ENCODE results near the gene ACBD4.

Gene ACBD4

GRCh38 chr17:45104497-45104896 is 31.0 kb upstream of the ACBD4 start:
- no peak for DNase-seq (ENCODE audit: low spot score)

- no peak for DNase-seq (ENCODE audit: low spot score)
These were observed 30.4 kb upstream of the ACBD4 start for GRCh38 chr17:45104907-45105624.

- no peak for DNase-seq (ENCODE audit: low spot score)
These were observed 29.4 kb upstream of the ACBD4 start for GRCh38 chr17:45106096-45106495.

- no peak for DNase-seq (ENCODE audit: low spot score)
These were observed 28.9 kb upstream of the ACBD4 start for GRCh38 chr17:45106582-45106981.

GRCh38 chr17:45107293-45108010 is 28.0 kb upstream of the ACBD4 start:
- DNase-seq (ENCODE audit: low spot score), result no peak

- no peak for DNase-seq (ENCODE audit: low spot score)
These were observed 27.4 kb upstream of the ACBD4 start for GRCh38 chr17:45108051-45108450.

GRCh38 chr17:45108595-45109521 is 26.6 kb upstream of the ACBD4 start:
- DNase-seq (ENCODE audit: low spot score), result peak; percentile 43

GRCh38 chr17:45110676-45111611 is 24.5 kb upstream of the ACBD4 start:
- no peak for DNase-seq (ENCODE audit: low spot score)

GRCh38 chr17:45111850-45112249 is 23.6 kb upstream of the ACBD4 start:
- DNase-seq (ENCODE audit: low spot score), result no peak

GRCh38 chr17:45112559-45113423 is 22.7 kb upstream of the ACBD4 start:
- DNase-seq (ENCODE audit: low spot score), result no peak

GRCh38 chr17:45113424-45113754 is 22.1 kb upstream of the ACBD4 start:
- DNase-seq (ENCODE audit: low spot score), result no peak

GRCh38 chr17:45114117-45114932 is 21.2 kb upstream of the ACBD4 start:
- DNase-seq (ENCODE audit: low spot score), result no peak

GRCh38 chr17:45115015-45115625 is 20.4 kb upstream of the ACBD4 start:
- DNase-seq (ENCODE audit: low spot score), result no peak

GRCh38 chr17:45115871-45116270 is 19.6 kb upstream of the ACBD4 start:
- DNase-seq (ENCODE audit: low spot score), result no peak

GRCh38 chr17:45116434-45117016 is 19.0 kb upstream of the ACBD4 start:
- DNase-seq (ENCODE audit: low spot score), result no peak

- DNase-seq (ENCODE audit: low spot score), result no peak
These were observed 18.2 kb upstream of the ACBD4 start for GRCh38 chr17:45117334-45117733.

- no peak for DNase-seq (ENCODE audit: low spot score)
These were observed 17.4 kb upstream of the ACBD4 start for GRCh38 chr17:45117848-45118646.

- DNase-seq (ENCODE audit: low spot score), result no peak
These were observed 16.8 kb upstream of the ACBD4 start for GRCh38 chr17:45118691-45119090.
